GM23248 (cell line): ENCODE data around the gene FUOM. TPM values are rescaled to one million over a fixed set of nuclear protein-coding genes. Genes with fewer than 3 reads are reported as not detected.

Source experiments
- DNase-seq: peaks from one replicate; pipeline ENCODE4 v3.0.0-alpha.2; 2015
- H2AFZ ChIP-seq: fragments of 200-600 bp; sonication (generic); 2 replicates; pipeline ENCODE4 v1.6.1; 2016; ENCODE audit warnings: antibody characterized with exemption
- H3F3A ChIP-seq: fragments of 200-600 bp; sonication (generic); 2 replicates; pipeline ENCODE4 v1.6.1; 2016; ENCODE audit warnings: mild to moderate bottlenecking, antibody characterized with exemption, mixed run types; ENCODE audit not compliant: insufficient read depth
- H3K27ac ChIP-seq: fragments of 200-600 bp; sonication (generic); 2 replicates; pipeline ENCODE4 v1.5.1; 2016; ENCODE audit warnings: mild to moderate bottlenecking
- H3K27me3 ChIP-seq: fragments of 200-600 bp; sonication (generic); replicated peaks from 2 replicates; pipeline ENCODE4 v1.6.1; 2016; ENCODE audit warnings: mild to moderate bottlenecking; ENCODE audit not compliant: insufficient read depth
- H3K36me3 ChIP-seq: fragments of 200-600 bp; sonication (generic); 2 replicates; pipeline ENCODE4 v1.6.1; 2016; ENCODE audit warnings: low read depth, mild to moderate bottlenecking
- H3K4me1 ChIP-seq: fragments of 200-600 bp; sonication (generic); 2 replicates; pipeline ENCODE4 v1.6.1; 2016; ENCODE audit warnings: mild to moderate bottlenecking; ENCODE audit not compliant: insufficient read depth
- H3K4me2 ChIP-seq: fragments of 200-600 bp; sonication (generic); one replicate; pipeline ENCODE4 v1.6.1; 2016; ENCODE audit warnings: mild to moderate bottlenecking; ENCODE audit not compliant: unreplicated experiment
- H3K4me3 ChIP-seq: fragments of 200-600 bp; sonication (generic); 2 replicates; pipeline ENCODE4 v1.5.1; 2016; ENCODE audit warnings: mild to moderate bottlenecking
- H3K79me2 ChIP-seq: fragments of 200-600 bp; sonication (generic); 2 replicates; pipeline ENCODE4 v1.6.1; 2016; ENCODE audit warnings: mild to moderate bottlenecking; ENCODE audit not compliant: insufficient read depth
- H3K9ac ChIP-seq: fragments of 200-600 bp; sonication (generic); 2 replicates; pipeline ENCODE4 v1.6.1; 2016; ENCODE audit warnings: mild to moderate bottlenecking
- H3K9me2 ChIP-seq: fragments of 200-600 bp; sonication (generic); 2 replicates; pipeline ENCODE4 v1.6.1; 2016; ENCODE audit warnings: mixed run types, mild to moderate bottlenecking, moderate library complexity; ENCODE audit not compliant: insufficient read depth
- H3K9me3 ChIP-seq: fragments of 200-600 bp; sonication (generic); one replicate; pipeline ENCODE4 v1.6.1; 2017; ENCODE audit warnings: low read depth
- H4K20me1 ChIP-seq: fragments of 200-600 bp; sonication (generic); 2 replicates; pipeline ENCODE4 v1.6.0; 2016; ENCODE audit not compliant: insufficient read depth
- EZH2 ChIP-seq: fragments of 200-600 bp; sonication (generic); IDR thresholded peaks from 2 replicates; pipeline ENCODE4 v1.6.1; 2018; ENCODE audit warnings: antibody characterized with exemption, mild to moderate bottlenecking; ENCODE audit not compliant: insufficient read depth, poor library complexity, severe bottlenecking
- EZH2phosphoT487 ChIP-seq: fragments of 200-600 bp; sonication (generic); IDR thresholded peaks from 2 replicates; pipeline ENCODE4 v1.6.1; 2018; ENCODE audit warnings: antibody characterized with exemption, moderate library complexity, mild to moderate bottlenecking, low read depth; ENCODE audit not compliant: insufficient read depth
- WGBS, 2 experiments: methylation state at CpG; one replicate each; pipeline ENCODE4 v1.1.6; 2015 to 2017; ENCODE audit warnings: low lambda C conversion rate in 2 of 2, low coverage in 1 of 2; ENCODE audit errors: missing lambda C conversion rate in 2 of 2; 5-methylcytosine and 5-hydroxymethylcytosine counted together
- in situ Hi-C: fragments of 300-500 bp; cut with MboI; formaldehyde crosslinking; loops from 2 replicates; pipeline ENCODE4 v1.15.0; 2020
- polyA plus RNA-seq: library from polyadenylated mRNA; unstranded; fragments of >200 nt; fragmentation: Nextera tagmentation; extraction: Ambion mirVana; gene quantifications from 2 replicates; pipeline ENCODE4 v1.2.1, GENCODE V29; 2016
- total RNA-seq: library from RNA; depleted of rRNA; stranded (reverse); fragments of >200 nt; shearing (Covaris generic); gene quantifications from 2 replicates; pipeline ENCODE4 v1.2.3, GENCODE V29; 2014

FUOM gene
- total and polyA plus RNA-seq, 2 experiments from 2014 or later = 21.5 to 24.5 TPM

DNA sequence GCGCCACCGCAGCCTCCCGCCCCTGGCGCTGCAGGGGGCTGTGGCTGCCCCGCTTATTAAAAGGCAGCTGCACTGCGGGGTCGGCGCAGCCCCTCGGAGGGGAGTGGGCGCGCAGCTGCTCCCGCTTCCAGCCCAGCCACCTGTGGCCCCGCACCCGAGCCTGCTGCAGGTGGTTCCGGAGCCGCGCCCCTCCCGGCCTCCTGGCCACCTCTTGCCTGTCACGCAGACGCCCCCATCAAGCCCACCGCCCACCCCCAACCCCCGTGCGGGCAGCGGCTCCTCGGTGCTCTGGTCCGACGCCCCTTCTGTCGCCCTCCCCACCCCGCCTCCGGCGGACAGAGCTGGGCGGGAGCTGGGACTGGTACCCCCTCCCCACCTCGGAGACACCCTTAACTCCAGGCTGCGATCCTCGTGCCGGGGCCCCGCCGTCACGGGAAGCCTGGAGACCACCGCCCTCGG lies 21.7 kb downstream of the FUOM start:
- H3K9ac ChIP-seq = no peak overlapping the region
- no peaks in the 10 kb centered on the region for H3K9me2 ChIP-seq
- no peak overlapping the region for H3K4me2 ChIP-seq
- DNase-seq = no peak
- no peaks in the 10 kb centered on the region for H3K79me2 ChIP-seq
- H2AFZ ChIP-seq = no peak overlapping the region
- H3K36me3 ChIP-seq = no peaks in the 10 kb centered on the region
- no peak for TF ChIP-seq EZH2phosphoT487
- TF ChIP-seq EZH2 = no peak
- no peaks in the 10 kb centered on the region for H4K20me1 ChIP-seq
- H3K27me3 ChIP-seq = peaks cover 47% of the 10 kb centered on the region
- WGBS, 2 experiments = 3 to 4% methylated on average over 22 to 40 of the region's 41 CpGs
- H3K4me1 ChIP-seq = no peaks in the 10 kb centered on the region
- no peak overlapping the region for H3K27ac ChIP-seq
- no peak overlapping the region for H3K4me3 ChIP-seq
- H3K9me3 ChIP-seq = no peaks in the 10 kb centered on the region
- H3F3A ChIP-seq = no peaks in the 10 kb centered on the region
- in situ Hi-C loops = no loop called here

DNA sequence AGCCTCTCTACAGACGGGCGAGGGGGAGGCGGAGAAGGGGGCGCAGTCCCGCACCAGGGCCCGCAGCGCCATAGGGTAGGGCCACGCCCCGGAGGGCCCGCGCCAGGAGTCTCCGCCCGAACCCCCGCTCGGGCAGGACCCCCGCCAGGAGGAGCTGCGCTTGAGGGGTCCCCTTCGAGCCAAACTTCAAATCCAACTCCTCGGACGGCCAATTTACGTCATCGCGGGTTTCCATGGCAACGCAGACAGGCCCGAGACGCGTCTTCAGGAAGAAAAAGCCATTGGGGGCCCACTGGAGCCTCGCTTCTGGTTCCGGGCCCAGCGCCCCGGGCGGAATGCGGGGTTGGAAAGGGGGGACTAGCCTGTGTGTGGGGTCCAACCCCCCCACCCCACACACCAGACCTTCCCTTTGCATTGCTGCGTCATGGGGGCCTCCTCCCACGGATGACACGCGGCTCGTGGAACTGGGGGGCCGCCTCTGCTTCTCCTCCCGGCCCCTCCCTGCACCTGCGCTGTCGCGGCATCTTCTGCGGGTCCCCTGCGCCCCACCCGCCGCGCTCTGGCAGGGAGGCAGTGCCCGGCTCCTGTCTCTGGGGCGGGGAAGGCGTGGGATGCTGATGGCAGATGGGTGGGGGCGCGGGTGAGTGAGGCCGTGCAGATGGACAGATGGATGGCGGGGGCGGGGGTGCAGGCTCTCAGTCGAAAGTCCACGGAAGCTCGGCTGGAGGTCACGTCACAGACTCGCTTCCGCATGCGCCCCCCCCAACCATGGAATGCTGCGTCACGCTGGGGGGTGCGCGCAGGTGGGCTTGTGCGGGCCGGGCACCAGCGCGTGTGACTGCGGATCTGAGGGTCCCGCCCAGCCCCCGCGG lies 22.3 kb downstream of the FUOM start:
- H3K27ac ChIP-seq = no peak overlapping the region
- TF ChIP-seq EZH2 (peak; percentile 98), EZH2phosphoT487 (no peak)
- H3F3A ChIP-seq = no peaks in the 10 kb centered on the region
- peak; percentile 77 for DNase-seq
- peak overlapping the region; percentile 22; the same call in 1 of the 2 replicates for H3K9ac ChIP-seq
- H3K4me2 ChIP-seq = peak overlapping the region; percentile 44
- peak overlapping the region; percentile 56 for H3K4me3 ChIP-seq
- no peaks in the 10 kb centered on the region for H3K79me2 ChIP-seq
- in situ Hi-C loops = no loop called here
- peak overlapping the region; percentile 41; the same call in 1 of the 2 replicates for H2AFZ ChIP-seq
- WGBS, 2 experiments = 2 to 5% methylated on average over 34 to 69 of the region's 75 CpGs
- H3K4me1 ChIP-seq = no peaks in the 10 kb centered on the region
- no peaks in the 10 kb centered on the region for H3K9me2 ChIP-seq
- H3K9me3 ChIP-seq = no peaks in the 10 kb centered on the region
- peaks cover 52% of the 10 kb centered on the region for H3K27me3 ChIP-seq
- H4K20me1 ChIP-seq = no peaks in the 10 kb centered on the region
- no peaks in the 10 kb centered on the region for H3K36me3 ChIP-seq

- H2AFZ ChIP-seq = 0 out of 2 replicates have a peak overlapping the region, but pooled peaks have one; percentile 41
- H3F3A ChIP-seq = no peaks in the 10 kb centered on the region
- H3K4me1 ChIP-seq = no peaks in the 10 kb centered on the region
- H3K9me3 ChIP-seq = no peaks in the 10 kb centered on the region
- in situ Hi-C loops = no loop called here
- H3K27ac ChIP-seq = no peak overlapping the region
- H3K4me2 ChIP-seq = peak overlapping the region; percentile 44
- peak overlapping the region; percentile 22; the same call in 1 of the 2 replicates for H3K9ac ChIP-seq
- 7 to 8% methylated on average over 26 to 49 of the region's 51 CpGs for WGBS, 2 experiments
- H3K36me3 ChIP-seq = no peaks in the 10 kb centered on the region
- no peaks in the 10 kb centered on the region for H4K20me1 ChIP-seq
- TF ChIP-seq EZH2phosphoT487 (no peak), EZH2 (no peak)
- H3K9me2 ChIP-seq = no peaks in the 10 kb centered on the region
- no peaks in the 10 kb centered on the region for H3K79me2 ChIP-seq
- peaks cover 52% of the 10 kb centered on the region for H3K27me3 ChIP-seq
- peak; percentile 58 for DNase-seq
- peak overlapping the region; percentile 56 for H3K4me3 ChIP-seq
Measured at GRCh38 chr10:133334503-133335245, 23.1 kb downstream of the FUOM start.

GRCh38 chr10:133332936-133333699 lies 24.7 kb downstream of the FUOM start:
- H3K27ac ChIP-seq = no peak overlapping the region
- DNase-seq = no peak

More at GRCh38 chr10:133332936-133333699, 24.7 kb downstream of the FUOM start:
- H3K9me2 ChIP-seq = no peaks in the 10 kb centered on the region
- in situ Hi-C loops = no loop called here
- H3K9ac ChIP-seq = no peak overlapping the region
- H3K4me3 ChIP-seq = no peak overlapping the region
- no peak overlapping the region for H3K4me2 ChIP-seq
- no peaks in the 10 kb centered on the region for H3K79me2 ChIP-seq
- no peaks in the 10 kb centered on the region for H3K36me3 ChIP-seq
- peaks cover 3% of the 10 kb centered on the region; the same call in 1 of the 2 replicates for H3F3A ChIP-seq
- no peak overlapping the region for H2AFZ ChIP-seq
- no peak for TF ChIP-seq EZH2
- TF ChIP-seq EZH2phosphoT487 = no peak
- peaks cover 5% of the 10 kb centered on the region; the same call in 1 of the 2 replicates for H3K4me1 ChIP-seq
- WGBS, 2 experiments = 61 to 66% methylated on average over 12 to 30 of the region's 30 CpGs
- H4K20me1 ChIP-seq = no peaks in the 10 kb centered on the region
- H3K27me3 ChIP-seq = peaks cover 52% of the 10 kb centered on the region
- H3K9me3 ChIP-seq = no peaks in the 10 kb centered on the region
